Measurements from ENCODE around the gene SNRNP48. TPM values are rescaled to one million over a fixed set of nuclear protein-coding genes. Genes with fewer than 3 reads are reported as not detected.

Gene SNRNP48
- total RNA-seq, 4 donors from 2014 or later, result 5.3 to 11.6 (median 8.7) TPM

- TF ChIP-seq POLR2A (IDR thresholded peaks at IDR 0.05) (peak in 1 of 4 donors; percentile 32), CTCF (IDR thresholded peaks at IDR 0.05) (no peak)
- no peak for DNase-seq
- intact Hi-C loops (cut with DNase I), result no loop called here
- peak overlapping the region; percentile 92 to 100 (median 97) for H3K27ac ChIP-seq
- H3K36me3 ChIP-seq, result peaks cover 0 to 7% (median 6%) of the 10 kb centered on the region in 3 donors
- peaks cover 0 to 81% (median 0%) of the 10 kb centered on the region in 4 donors for H3K27me3 ChIP-seq
- peaks cover 8 to 42% (median 8%) of the 10 kb centered on the region in 3 donors for H3K4me1 ChIP-seq
- H3K9me3 ChIP-seq, result no peaks in the 10 kb centered on the region
- WGBS, 2 donors, result 5 to 16% methylated on average over 11 to 15 of the region's 32 CpGs
- H3K4me3 ChIP-seq, result peak overlapping the region; percentile 68 to 82 (median 72)
Measured at GRCh38 chr6:7542874-7543624, 46.9 kb upstream of the SNRNP48 start.

- peaks cover 8 to 51% (median 8%) of the 10 kb centered on the region in 3 donors for H3K4me1 ChIP-seq
- H3K36me3 ChIP-seq, result peaks cover 0 to 15% (median 6%) of the 10 kb centered on the region in 3 donors
- peak overlapping the region; percentile 92 to 100 (median 97) for H3K27ac ChIP-seq
- peaks cover 0 to 81% (median 0%) of the 10 kb centered on the region in 4 donors for H3K27me3 ChIP-seq
- intact Hi-C loops (cut with DNase I), result no loop called here
- TF ChIP-seq POLR2A (IDR thresholded peaks at IDR 0.05) (peak in 1 of 4 donors; percentile 8), CTCF (IDR thresholded peaks at IDR 0.05) (no peak)
- H3K4me3 ChIP-seq, result peak overlapping the region; percentile 68 to 82 (median 72)
- DNase-seq, result no peak
- H3K9me3 ChIP-seq, result no peaks in the 10 kb centered on the region
- WGBS, 2 donors, result 18 to 22% methylated on average over 13 of the region's 13 CpGs
Measured at GRCh38 chr6:7543789-7544424, 46.1 kb upstream of the SNRNP48 start.

- Histone ChIP-seq H3K27ac (peak overlapping the region; percentile 83 to 100 (median 97)), H3K9me3 (no peaks in the 10 kb centered on the region), H3K27me3 (peaks cover 0 to 78% (median 0%) of the 10 kb centered on the region in 4 donors), H3K4me3 (peak overlapping the region; percentile 68 to 82 (median 72)), H3K36me3 (peaks cover 0 to 20% (median 6%) of the 10 kb centered on the region in 3 donors), H3K4me1 (peaks cover 8 to 57% (median 8%) of the 10 kb centered on the region in 3 donors)
- intact Hi-C loops (cut with DNase I), result no loop called here
- WGBS, 2 donors, result 34 to 60% methylated on average over 3 of the region's 3 CpGs
- TF ChIP-seq POLR2A (IDR thresholded peaks at IDR 0.05), result no peak
- no peak for TF ChIP-seq CTCF (IDR thresholded peaks at IDR 0.05)
- DNase-seq, result no peak
Measured at GRCh38 chr6:7544597-7544996, 45.4 kb upstream of the SNRNP48 start.

- H3K27ac ChIP-seq, result peak overlapping the region; percentile 83 to 100 (median 97)
- no peak for TF ChIP-seq CTCF (IDR thresholded peaks at IDR 0.05)
- TF ChIP-seq POLR2A (IDR thresholded peaks at IDR 0.05), result no peak
- peaks cover 0 to 26% (median 6%) of the 10 kb centered on the region in 3 donors for H3K36me3 ChIP-seq
- peaks cover 0 to 77% (median 0%) of the 10 kb centered on the region in 4 donors for H3K27me3 ChIP-seq
- H3K4me3 ChIP-seq, result peak overlapping the region; percentile 68 to 82 (median 72)
- intact Hi-C loops (cut with DNase I), result no loop called here
- no peaks in the 10 kb centered on the region for H3K9me3 ChIP-seq
- peaks cover 8 to 66% (median 8%) of the 10 kb centered on the region in 3 donors for H3K4me1 ChIP-seq
- 40 to 57% methylated on average over 11 to 12 of the region's 12 CpGs for WGBS, 2 donors
- no peak for DNase-seq
Measured at GRCh38 chr6:7545316-7546019, 44.5 kb upstream of the SNRNP48 start.

All from esophagus squamous epithelium (tissue), 5 donors.